SK-N-SH (cell line): ENCODE data around the gene TSPAN4.

Experiments
- EP300 ChIP-seq, 2 experiments: IDR thresholded peaks; 2 replicates each; pipeline versions ENCODE4 v1.4.0 to v1.6.1; 2012; ENCODE audit warnings: borderline replicate concordance in 1 of 2, low read depth in 1 of 2, low read length in 1 of 2
- EZH2phosphoT487 ChIP-seq: fragments of 200-600 bp; sonication (generic); IDR thresholded peaks from 2 replicates; pipeline ENCODE4 v1.6.1; 2017; ENCODE audit warnings: low read depth, mixed run types, mild to moderate bottlenecking, antibody characterized with exemption, moderate library complexity, borderline replicate concordance
- NRF1 ChIP-seq: IDR thresholded peaks from 2 replicates; pipeline ENCODE4 v1.6.1; 2012; ENCODE audit warnings: low read depth, mild to moderate bottlenecking, low read length
- POLR2AphosphoS5 ChIP-seq: IDR thresholded peaks from 2 replicates; pipeline ENCODE4 v1.6.1; 2012; ENCODE audit warnings: low read depth, low read length
- RAD21 ChIP-seq: IDR thresholded peaks from 2 replicates; pipeline ENCODE4 v1.6.1; 2012; ENCODE audit warnings: mild to moderate bottlenecking, low read length
- RCOR1 ChIP-seq: fragments of 150-350 bp; IDR thresholded peaks from 2 replicates; pipeline ENCODE4 v1.6.1; 2017; ENCODE audit warnings: antibody characterized with exemption, low read length
- RFX5 ChIP-seq: IDR thresholded peaks from 2 replicates; pipeline ENCODE4 v1.6.1; 2012; ENCODE audit warnings: mild to moderate bottlenecking, improper control_type of control experiment, low read length
- SIN3A ChIP-seq: IDR thresholded peaks from 2 replicates; pipeline ENCODE4 v1.6.1; 2012; ENCODE audit warnings: low read depth, mild to moderate bottlenecking, low read length, moderate library complexity, borderline replicate concordance
- SMC3 ChIP-seq: IDR thresholded peaks from 2 replicates; pipeline ENCODE4 v1.6.1; 2012; ENCODE audit warnings: low read depth, low read length, improper control_type of control experiment
- TF ChIP-seq, protein P1 (sequence below): fragments of 200-600 bp; sonication (generic); IDR thresholded peaks from 2 replicates; pipeline ENCODE4 v1.6.1; 2017; ENCODE audit warnings: antibody characterized with exemption, mild to moderate bottlenecking, moderate library complexity

DNA sequence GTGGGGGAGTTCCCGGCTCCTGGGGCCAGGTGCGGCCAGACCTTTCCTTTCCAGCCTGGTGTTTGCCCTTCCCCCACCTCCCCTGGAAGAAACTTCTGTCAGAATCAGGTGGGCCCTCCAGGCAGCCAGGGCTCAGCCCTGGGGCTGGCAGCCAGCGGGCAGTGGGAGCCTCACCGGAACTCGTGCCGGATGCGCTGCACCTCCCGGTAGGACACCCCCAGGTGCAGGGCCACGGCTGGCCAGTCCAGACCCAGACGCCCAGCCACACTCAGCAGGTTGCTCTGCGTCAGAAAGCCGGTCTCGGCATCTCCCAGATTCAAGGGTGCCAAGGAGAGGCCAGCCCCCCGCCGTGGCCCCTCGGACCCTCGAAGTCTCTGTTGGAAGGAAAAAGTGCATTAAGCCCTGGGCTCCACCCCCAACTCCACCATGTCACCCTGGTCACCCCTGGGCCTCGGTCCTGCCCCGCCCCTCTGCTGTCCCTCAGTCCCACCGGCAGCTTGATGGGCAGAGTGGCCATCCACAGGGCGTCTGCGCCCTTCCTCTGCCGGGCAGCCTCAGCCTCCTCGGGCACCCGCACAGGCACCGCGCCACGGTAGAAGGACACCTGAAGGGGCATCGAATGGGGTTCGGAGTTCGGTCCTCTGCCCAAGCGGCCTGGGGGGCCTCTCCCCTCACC lies 42.9 kb upstream of the TSPAN4 start:
- TF ChIP-seq POLR2AphosphoS5 (no peak), RCOR1 (no peak), SIN3A (no peak), SMC3 (no peak), NRF1 (no peak), RAD21 (no peak), EZH2phosphoT487 (no peak), RFX5 (no peak), EP300 (IDR thresholded peaks at IDR 0.05; ENCODE audit: borderline replicate concordance in 1 of 2, low read depth in 1 of 2, low read length in 1 of 2) (no peak)
- TF ChIP-seq, protein P1, sequence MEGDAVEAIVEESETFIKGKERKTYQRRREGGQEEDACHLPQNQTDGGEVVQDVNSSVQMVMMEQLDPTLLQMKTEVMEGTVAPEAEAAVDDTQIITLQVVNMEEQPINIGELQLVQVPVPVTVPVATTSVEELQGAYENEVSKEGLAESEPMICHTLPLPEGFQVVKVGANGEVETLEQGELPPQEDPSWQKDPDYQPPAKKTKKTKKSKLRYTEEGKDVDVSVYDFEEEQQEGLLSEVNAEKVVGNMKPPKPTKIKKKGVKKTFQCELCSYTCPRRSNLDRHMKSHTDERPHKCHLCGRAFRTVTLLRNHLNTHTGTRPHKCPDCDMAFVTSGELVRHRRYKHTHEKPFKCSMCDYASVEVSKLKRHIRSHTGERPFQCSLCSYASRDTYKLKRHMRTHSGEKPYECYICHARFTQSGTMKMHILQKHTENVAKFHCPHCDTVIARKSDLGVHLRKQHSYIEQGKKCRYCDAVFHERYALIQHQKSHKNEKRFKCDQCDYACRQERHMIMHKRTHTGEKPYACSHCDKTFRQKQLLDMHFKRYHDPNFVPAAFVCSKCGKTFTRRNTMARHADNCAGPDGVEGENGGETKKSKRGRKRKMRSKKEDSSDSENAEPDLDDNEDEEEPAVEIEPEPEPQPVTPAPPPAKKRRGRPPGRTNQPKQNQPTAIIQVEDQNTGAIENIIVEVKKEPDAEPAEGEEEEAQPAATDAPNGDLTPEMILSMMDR, result no peak
